ENCODE results near the gene MAGI1.

Gene MAGI1

DNA sequence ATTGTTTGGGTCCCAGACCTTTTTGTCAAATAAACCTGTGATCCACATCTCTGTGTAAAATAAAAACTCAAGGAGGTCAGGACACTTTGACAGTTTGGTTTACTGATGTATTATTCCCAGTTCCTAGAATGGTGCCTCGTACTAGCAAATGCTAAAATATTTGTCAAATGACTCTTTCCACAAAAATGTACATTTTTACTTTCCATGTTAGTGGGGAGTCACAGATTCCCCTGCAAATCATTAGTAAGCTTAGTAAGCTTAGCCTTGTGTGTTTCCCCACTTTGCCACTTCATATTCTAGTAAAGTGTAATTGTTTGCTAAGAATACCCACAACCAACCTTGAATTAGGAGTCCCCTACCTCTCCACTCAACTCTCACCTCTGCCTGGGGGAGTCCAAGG lies 2.4 kb upstream of the MAGI1 start:
- DNase-seq (ENCODE audit: low read depth), result peak; percentile 68
- no peak overlapping the region for H3K4me3 ChIP-seq (ENCODE audit: low read depth, low read length)
- TF ChIP-seq, protein P1, sequence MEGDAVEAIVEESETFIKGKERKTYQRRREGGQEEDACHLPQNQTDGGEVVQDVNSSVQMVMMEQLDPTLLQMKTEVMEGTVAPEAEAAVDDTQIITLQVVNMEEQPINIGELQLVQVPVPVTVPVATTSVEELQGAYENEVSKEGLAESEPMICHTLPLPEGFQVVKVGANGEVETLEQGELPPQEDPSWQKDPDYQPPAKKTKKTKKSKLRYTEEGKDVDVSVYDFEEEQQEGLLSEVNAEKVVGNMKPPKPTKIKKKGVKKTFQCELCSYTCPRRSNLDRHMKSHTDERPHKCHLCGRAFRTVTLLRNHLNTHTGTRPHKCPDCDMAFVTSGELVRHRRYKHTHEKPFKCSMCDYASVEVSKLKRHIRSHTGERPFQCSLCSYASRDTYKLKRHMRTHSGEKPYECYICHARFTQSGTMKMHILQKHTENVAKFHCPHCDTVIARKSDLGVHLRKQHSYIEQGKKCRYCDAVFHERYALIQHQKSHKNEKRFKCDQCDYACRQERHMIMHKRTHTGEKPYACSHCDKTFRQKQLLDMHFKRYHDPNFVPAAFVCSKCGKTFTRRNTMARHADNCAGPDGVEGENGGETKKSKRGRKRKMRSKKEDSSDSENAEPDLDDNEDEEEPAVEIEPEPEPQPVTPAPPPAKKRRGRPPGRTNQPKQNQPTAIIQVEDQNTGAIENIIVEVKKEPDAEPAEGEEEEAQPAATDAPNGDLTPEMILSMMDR (conservative IDR thresholded peaks at IDR 0.05; ENCODE audit: low read depth, low read length), result no peak

DNA sequence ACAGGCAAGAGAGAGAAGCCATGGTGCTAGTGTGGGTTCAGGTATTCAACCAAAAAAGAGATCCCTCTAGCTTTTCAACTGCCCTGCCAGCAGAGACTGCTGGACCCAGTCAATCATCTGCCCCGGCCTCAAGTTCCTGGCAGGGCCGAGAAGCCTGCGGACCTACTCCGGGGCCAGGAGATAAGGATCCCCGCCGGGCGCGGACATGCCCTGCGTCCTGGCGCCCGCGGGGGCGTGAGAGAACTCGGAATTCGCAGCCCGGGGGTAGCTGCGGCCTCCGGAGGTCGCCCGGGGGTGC lies 821 bp upstream of the MAGI1 start:
- peak overlapping the region; percentile 89 for H3K4me3 ChIP-seq (ENCODE audit: low read depth, low read length)
- TF ChIP-seq, protein P1 (conservative IDR thresholded peaks at IDR 0.05; ENCODE audit: low read depth, low read length), result no peak
- DNase-seq (ENCODE audit: low read depth), result peak; percentile 55

DNA sequence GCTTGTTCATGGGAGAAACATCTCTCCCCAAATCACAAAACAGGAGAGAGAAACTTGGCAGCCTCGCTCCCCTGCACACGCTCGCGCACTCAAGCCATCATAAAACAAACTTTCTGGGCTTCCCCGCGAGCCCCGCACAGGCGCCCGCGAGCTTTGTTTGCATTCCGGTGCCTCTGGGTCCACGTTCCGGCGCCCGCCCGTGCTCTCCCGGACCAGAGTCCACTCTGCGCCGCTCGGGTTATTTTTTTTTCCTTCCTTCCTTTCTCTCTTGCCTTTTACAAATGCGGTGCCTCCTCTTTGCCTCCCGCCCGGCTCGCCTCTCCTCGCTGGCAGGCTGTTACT lies 363 bp downstream of the MAGI1 start:
- no peak for DNase-seq (ENCODE audit: low read depth)
- H3K4me3 ChIP-seq (ENCODE audit: low read depth, low read length), result peak overlapping the region; percentile 89
- TF ChIP-seq, protein P1 (conservative IDR thresholded peaks at IDR 0.05; ENCODE audit: low read depth, low read length), result no peak

DNA sequence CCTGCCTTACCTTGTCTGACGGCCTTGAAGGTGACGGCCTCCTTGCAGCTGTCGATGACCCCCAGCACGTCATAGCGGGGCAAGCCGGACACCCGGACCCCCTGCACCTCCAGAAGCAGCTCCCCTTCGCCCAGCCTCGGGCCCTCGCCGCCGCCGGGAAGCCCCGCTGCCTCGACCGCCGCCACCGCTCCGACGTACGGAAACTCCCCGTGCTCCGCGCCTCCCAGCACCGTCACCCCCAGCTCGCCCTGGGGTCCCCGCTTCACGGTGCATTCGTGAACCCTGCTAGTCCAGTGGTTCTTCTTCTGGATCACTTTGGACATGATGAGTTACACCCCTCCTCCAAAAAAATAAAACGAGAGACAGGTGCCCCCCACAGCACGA lies 740 bp downstream of the MAGI1 start:
- peak overlapping the region; percentile 89 for H3K4me3 ChIP-seq (ENCODE audit: low read depth, low read length)
- TF ChIP-seq, protein P1 (conservative IDR thresholded peaks at IDR 0.05; ENCODE audit: low read depth, low read length), result no peak
- DNase-seq (ENCODE audit: low read depth), result no peak

DNA sequence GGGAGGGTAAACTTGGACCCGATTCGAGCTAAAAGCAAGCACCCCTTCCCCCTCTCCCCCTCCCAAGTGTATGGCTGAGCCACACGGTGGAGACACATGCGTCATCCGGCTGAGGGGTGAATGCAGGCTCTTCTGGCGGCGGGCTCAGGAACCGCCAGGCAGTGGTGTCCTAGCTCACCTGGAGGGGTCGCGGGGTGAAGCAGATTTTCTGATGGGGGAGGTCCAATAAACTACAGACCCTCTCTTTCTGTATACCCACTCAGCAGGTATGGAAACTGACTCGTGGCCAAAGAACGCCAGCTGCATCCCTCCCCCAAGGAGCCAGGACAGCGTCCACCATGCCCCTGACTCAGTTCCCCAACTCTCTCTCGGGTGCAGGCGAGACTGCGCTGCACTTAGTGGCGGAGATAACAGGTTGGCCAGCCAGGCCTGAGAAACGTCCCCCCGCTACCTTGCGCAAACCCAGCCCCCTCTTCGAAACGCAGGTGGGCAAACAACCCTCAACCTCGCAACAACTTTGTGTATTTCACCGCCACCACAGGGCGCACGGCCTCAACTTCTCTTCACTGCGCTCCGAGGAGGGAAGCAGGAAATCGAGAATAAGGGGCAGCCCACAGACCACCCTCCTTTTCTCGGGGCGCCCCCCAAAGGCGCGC lies 1.3 kb downstream of the MAGI1 start:
- TF ChIP-seq, protein P1 (conservative IDR thresholded peaks at IDR 0.05; ENCODE audit: low read depth, low read length), result peak; percentile 46
- H3K4me3 ChIP-seq (ENCODE audit: low read depth, low read length), result peak overlapping the region; percentile 89
- peak; percentile 59 for DNase-seq (ENCODE audit: low read depth)

DNA sequence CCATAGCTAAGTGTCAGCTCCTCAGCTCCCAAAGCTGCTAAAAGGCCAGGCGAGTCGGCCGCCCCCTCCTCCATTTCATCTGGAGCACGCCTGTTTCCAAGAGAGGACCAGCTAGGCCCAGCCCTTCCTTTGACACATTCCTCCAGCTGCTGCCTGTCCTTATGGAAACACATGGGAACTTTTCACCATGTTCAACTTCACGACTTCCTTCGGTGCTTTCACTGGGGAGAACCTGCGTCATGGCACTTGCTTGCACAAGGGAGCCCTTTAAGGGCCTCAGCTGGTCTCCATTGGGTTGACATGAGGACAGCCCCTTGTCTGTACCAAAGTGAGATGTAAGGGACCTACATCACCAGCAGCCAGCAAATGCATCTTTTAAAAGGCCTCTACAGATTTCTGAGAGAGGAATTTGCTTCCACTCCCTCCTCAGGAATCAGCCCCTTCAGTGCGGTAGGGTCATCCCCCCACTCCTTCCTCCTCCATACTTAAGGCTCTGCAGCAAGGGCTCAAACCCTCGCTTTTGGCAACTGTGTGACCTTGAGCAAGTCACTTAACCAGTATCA lies 2.1 kb downstream of the MAGI1 start:
- DNase-seq (ENCODE audit: low read depth), result peak; percentile 30
- H3K4me3 ChIP-seq (ENCODE audit: low read depth, low read length), result peak overlapping the region; percentile 89
- TF ChIP-seq, protein P1 (conservative IDR thresholded peaks at IDR 0.05; ENCODE audit: low read depth, low read length), result no peak

DNA sequence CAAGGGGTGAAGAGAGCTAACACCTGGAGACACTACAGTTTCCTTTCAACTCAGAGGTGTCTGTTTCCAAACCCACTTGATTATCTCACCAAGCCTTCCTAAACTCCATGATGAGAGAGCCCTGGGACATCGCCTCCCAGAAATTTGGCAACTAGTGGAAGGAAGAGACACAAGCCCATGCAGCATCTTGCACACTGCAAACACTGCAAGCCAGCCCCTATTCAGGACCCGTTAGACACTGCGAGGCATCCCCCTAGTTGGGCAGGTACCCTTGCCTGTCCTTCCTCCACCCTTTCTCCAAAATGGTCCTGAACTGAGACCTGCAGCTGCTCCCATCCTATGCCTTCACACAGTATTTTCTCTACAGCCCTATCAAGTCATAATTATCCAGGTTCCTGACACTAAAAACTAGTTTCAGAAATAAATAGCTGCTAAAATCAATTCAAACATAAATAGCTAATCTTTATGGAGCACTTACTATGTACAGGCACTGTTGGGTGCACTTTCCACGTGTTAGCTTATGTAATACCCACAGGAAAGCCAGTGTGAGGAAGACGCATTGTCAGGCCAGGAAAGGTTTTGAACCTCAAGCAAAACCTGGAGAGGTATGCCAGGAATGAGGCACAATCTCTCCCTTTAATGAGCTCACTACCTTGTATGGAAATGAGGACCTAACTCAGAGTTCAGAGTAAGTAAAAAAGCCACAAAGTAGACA lies 2.8 kb downstream of the MAGI1 start:
- H3K4me3 ChIP-seq (ENCODE audit: low read depth, low read length), result peak overlapping the region; percentile 6
- DNase-seq (ENCODE audit: low read depth), result peak; percentile 58
- TF ChIP-seq, protein P1 (conservative IDR thresholded peaks at IDR 0.05; ENCODE audit: low read depth, low read length), result no peak

All from choroid plexus epithelial cell (primary cell).